Spleen (tissue), 7 donors: ENCODE measurements around the gene TBC1D13.

Experiments
- CTCF ChIP-seq, 11 experiments: fragments of 200-600 bp in 7 of 11; fragments of 450-650 bp in 4 of 11; sonication (generic) in 4 of 11; IDR thresholded peaks in 8 of 11; conservative IDR thresholded peaks in 3 of 11; 1 replicate in 7 of 11; 2 replicates in 4 of 11; pipeline versions ENCODE4 v1.4.0 to v1.8.0; 2016 to 2021; ENCODE audit warnings: antibody characterized with exemption in 11 of 11, inconsistent platforms in 4 of 11, mild to moderate bottlenecking in 1 of 11
- POLR2A ChIP-seq, 3 donors: fragments of 450-650 bp; IDR thresholded peaks; one replicate each; pipeline ENCODE4 v1.5.1; 2017; ENCODE audit warnings: antibody characterized with exemption in 3 of 3, mild to moderate bottlenecking in 1 of 3
- donor health status: DM: no; HTN: no; CAD: no; lungs with moderate emphysema.
- donor health status: DM: no; HTN: no; CAD: no.
- donor health status: DM: no; HTN: no; CAD: no.

DNA sequence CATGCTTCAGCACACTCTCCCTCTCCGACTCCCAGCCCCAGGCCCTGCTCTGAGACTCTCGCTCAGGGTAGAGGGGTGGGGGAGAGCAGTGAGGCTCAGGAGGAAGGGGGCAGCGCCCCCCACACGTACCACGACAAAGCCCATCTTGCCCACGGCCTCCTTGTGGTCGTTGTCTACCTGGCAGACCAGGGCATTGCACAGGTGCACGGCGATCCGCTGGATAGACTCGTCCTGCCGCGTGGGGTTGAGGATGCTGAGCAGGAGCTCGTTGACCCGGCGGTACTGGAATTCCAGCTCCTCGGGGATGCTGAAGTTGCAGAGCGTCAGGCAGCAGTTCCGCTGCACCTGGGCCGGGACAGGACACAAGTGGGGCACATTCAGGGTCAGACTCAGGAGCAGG is 44.7 kb upstream of the TBC1D13 start:
- no peak for TF ChIP-seq CTCF (IDR thresholded peaks at IDR 0.05 in 8 of 11, conservative IDR thresholded peaks at IDR 0.05 in 3 of 11)
- no peak for TF ChIP-seq POLR2A (IDR thresholded peaks at IDR 0.05)
